ENCODE results near the gene KLHL4.

GRCh38 chrX:87468941-87469340 lies 48.7 kb upstream of the KLHL4 start:
- TF ChIP-seq CTCF (conservative IDR thresholded peaks at IDR 0.05) = no peak
- TF ChIP-seq ZFX (IDR thresholded peaks at IDR 0.05) = no peak
